ENCODE data around the gene GET4. TPM values are rescaled to one million over a fixed set of nuclear protein-coding genes. Genes with fewer than 3 reads are reported as not detected.
A peak's percentile ranks its signal among the peaks of the same experiment; 100 is the strongest.
"Not testable (repeated sequence)": the region's sequence is repeated elsewhere in the genome, so short reads cannot be mapped to it uniquely, and the experiment has no call there.

Gene GET4
- total RNA-seq, 4 donors from 2014 or later = 46.1 to 67.7 (median 51.6) TPM

DNA sequence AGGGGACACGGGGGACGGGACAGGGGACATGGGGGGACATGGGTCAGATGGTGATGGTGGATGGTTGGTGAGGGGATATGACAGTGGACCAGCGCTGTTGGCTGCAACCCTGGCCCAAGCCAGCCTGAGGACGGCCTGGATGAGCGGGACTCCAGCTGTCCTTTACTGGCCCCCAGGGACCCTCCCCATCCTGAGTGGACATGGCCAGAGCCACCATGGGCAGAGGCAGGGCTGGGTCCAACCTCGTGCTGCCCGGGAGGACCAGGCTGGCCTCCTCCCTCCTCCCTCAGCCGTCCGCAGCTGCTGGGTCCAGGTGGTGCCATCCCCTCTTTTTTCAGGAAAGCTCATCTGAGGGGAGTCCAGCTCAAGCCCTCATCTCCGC, 30.4 kb downstream of the GET4 start:
- intact Hi-C loops (cut with DNase I; ENCODE audit: low total_unique reads) = no loop called here
- no peak overlapping the region for H3K4me3 ChIP-seq (ENCODE audit: low read depth, poor library complexity, severe bottlenecking)
- no peak for DNase-seq (ENCODE audit: low spot score in 2 of 2)
- WGBS, 2 donors = 64 to 76% methylated on average over 9 to 10 of the region's 10 CpGs
- TF ChIP-seq, protein P1, sequence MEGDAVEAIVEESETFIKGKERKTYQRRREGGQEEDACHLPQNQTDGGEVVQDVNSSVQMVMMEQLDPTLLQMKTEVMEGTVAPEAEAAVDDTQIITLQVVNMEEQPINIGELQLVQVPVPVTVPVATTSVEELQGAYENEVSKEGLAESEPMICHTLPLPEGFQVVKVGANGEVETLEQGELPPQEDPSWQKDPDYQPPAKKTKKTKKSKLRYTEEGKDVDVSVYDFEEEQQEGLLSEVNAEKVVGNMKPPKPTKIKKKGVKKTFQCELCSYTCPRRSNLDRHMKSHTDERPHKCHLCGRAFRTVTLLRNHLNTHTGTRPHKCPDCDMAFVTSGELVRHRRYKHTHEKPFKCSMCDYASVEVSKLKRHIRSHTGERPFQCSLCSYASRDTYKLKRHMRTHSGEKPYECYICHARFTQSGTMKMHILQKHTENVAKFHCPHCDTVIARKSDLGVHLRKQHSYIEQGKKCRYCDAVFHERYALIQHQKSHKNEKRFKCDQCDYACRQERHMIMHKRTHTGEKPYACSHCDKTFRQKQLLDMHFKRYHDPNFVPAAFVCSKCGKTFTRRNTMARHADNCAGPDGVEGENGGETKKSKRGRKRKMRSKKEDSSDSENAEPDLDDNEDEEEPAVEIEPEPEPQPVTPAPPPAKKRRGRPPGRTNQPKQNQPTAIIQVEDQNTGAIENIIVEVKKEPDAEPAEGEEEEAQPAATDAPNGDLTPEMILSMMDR (IDR thresholded peaks at IDR 0.05) = no peak
- TF ChIP-seq POLR2A (IDR thresholded peaks at IDR 0.05) = no peak

DNA sequence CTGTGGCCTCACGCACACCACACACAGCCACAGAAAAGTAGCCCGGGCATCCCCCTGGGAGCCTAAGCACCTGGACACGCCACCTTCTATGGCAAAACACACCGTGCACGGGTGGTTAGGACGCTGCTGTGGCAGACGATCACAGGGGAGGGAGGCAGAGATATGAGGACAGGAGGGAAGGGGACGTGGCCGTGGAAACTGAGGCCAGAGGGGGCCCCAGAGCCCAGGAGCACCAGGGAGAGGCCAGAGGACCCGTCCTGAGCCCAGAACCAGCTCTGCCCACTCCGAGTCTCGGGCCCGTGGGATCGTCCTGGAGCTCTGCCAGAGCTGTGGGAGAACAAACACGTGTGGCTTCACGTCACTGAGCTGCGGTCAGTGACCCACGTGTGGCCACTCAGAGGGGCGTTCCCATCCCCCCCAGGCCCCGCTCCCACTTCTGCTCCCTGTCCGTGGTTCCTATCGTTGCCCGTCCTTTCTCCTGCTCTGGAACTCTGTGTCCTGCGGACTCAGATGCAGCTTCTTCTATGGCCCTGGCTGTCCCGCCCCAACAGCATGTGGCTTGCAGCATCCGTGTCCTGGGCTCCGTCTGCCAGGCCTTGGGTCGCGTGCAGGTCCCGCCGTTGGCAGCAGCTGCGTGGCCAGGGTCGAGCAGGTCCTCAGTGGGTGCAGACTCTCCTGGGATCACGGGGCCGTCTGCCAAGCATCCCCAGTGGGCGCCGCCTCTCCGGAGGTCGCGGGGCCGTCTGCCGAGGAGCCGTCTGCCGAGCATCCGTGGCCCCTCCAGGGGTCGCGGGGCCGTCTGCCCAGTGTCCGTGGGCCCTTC, 31.0 kb downstream of the GET4 start:
- 63 to 70% methylated on average over 22 to 49 of the region's 49 CpGs for WGBS, 2 donors
- no peak for TF ChIP-seq POLR2A (IDR thresholded peaks at IDR 0.05)
- TF ChIP-seq, protein P1 (IDR thresholded peaks at IDR 0.05) = no peak
- intact Hi-C loops (cut with DNase I; ENCODE audit: low total_unique reads) = no loop called here
- DNase-seq (ENCODE audit: low spot score in 2 of 2) = no peak
- no peak overlapping the region for H3K4me3 ChIP-seq (ENCODE audit: low read depth, poor library complexity, severe bottlenecking)

DNA sequence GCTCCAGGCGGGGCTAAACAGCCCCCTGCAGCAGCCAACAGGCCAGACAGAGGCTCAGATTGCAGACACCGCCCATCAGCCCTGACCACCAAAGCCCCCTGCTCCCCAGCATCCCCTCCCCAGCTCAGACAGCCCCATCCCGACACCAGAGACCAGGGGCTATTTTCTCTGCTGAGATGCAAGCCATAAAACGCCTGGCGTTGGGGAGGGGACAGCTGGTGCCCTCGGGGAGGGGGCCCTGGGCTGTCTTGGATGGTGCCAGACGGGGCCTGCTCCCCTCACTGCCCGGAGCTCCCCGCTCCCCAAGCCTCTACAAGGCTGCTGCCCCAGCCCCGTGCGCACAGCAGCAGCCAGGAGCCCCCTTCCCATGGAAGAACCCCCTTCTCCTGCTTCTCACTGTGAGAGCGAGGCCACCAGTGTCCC, 31.8 kb downstream of the GET4 start:
- no peak for DNase-seq (ENCODE audit: low spot score in 2 of 2)
- 77 to 84% methylated on average over 11 to 12 of the region's 12 CpGs for WGBS, 2 donors
- TF ChIP-seq, protein P1 (IDR thresholded peaks at IDR 0.05) = no peak
- no peak for TF ChIP-seq POLR2A (IDR thresholded peaks at IDR 0.05)
- H3K4me3 ChIP-seq (ENCODE audit: low read depth, poor library complexity, severe bottlenecking) = no peak overlapping the region
- intact Hi-C loops (cut with DNase I; ENCODE audit: low total_unique reads) = no loop called here

DNA sequence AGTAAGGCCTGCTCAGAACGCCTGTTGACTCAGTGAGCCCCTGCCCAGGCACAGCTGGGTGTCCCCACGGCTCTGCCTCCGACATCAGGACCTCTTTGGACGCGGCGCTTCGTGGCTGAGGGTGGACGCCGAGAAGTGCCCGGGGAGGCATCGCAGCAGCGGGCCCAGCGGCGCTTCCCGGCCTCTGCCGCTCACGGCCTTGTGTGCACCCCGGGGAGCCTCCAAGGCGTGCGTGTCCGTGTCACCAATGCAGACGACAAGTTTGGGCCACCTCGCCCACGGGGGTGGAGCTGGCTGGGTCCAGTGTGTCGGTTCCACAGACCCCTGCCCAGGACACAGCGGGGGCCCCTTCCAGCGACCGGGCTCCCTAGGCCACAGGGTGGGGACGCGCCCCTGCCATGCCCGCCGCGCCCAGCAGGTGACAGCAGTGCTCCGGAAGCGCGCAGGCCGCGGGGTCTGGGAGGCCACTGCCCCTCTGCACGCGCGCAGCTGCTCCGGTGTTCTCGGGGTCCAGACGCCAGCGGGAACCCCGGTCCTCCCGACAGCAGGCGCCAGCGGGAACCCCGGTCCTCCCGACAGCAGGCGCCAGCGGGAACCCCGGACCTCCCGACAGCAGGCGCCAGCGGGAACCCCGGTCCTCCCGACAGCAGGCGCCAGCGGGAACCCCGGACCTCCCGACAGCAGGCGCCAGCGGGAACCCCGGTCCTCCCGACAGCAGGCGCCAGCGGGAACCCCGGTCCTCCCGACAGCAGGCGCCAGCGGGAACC, 32.4 kb downstream of the GET4 start:
- DNase-seq (ENCODE audit: low spot score in 2 of 2); intact Hi-C loops (cut with DNase I; ENCODE audit: low total_unique reads); H3K4me3 ChIP-seq (ENCODE audit: low read depth, poor library complexity, severe bottlenecking): not testable (repeated sequence)
- WGBS, 2 donors = 13 to 43% methylated on average over 11 to 12 of the region's 73 CpGs

DNA sequence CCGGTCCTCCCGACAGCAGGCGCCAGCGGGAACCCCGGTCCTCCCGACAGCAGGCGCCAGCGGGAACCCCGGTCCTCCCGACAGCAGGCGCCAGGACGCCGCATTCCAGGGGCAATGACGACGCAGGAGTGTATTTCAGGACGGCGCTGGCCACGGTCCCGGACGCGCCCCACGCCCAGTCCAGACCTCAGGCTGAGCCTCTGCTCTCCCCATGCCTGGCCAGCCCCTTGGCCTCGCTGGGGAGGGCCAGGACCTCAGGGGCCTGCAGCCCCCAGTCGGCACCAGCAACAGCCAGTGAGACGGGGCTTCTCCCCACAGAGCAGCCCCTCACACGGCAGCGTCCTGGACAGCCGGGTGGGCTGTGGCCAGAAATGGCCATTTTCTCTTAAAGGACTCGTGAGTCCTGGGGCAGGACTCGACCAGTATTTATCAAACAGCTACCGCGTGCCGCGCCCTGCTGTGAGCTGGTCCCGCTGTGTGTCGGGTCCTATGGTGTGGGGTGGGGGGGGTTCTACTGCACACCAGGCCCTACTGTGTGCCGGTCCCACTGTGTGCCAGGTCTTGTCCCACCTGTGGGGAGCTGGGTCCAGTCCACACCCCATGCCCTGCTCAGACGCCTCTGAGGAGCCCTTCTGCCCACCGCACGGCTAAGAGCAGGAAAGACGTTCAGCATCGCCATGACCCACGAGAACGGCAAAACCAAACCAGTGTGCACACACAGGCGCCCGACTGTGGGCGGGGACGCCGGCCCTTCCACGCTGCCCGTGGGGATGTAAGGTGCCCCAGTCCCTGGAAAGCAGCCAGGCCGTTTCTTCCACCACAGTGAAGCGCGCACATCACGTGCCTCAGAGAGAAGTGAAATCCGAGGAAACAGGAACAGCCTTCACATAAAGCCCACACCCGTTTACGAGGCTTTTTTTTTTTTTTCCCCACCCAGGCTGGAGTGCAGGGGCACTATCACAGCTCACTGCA, 33.3 kb downstream of the GET4 start:
- no peak overlapping the region for H3K4me3 ChIP-seq (ENCODE audit: low read depth, poor library complexity, severe bottlenecking)
- peak; percentile 75 to 94 for DNase-seq (ENCODE audit: low spot score in 2 of 2)
- intact Hi-C loops (cut with DNase I; ENCODE audit: low total_unique reads) = no loop called here
- no peak for TF ChIP-seq POLR2A (IDR thresholded peaks at IDR 0.05)
- TF ChIP-seq, protein P1 (IDR thresholded peaks at IDR 0.05) = no peak
- 33 to 47% methylated on average over 44 to 58 of the region's 58 CpGs for WGBS, 2 donors

Measured in lower leg skin (tissue), 4 donors.